Adipose tissue (tissue), 3 donors: Measurements from ENCODE around the gene SHANK1. TPM values are rescaled to one million over a fixed set of nuclear protein-coding genes. Genes with fewer than 3 reads are reported as not detected.
"Not testable (repeated sequence)": the region's sequence is repeated elsewhere in the genome, so short reads cannot be mapped to it uniquely, and the experiment has no call there.

ENCODE experiments used
- H3K27ac ChIP-seq: one replicate; pipeline ENCODE4 v1.5.1; 2013; ENCODE audit warnings: low read depth, low read length
- WGBS, 3 donors: extraction: QIAGEN DNeasy Blood & Tissue Kit; methylation state at CpG; one replicate each; pipeline ENCODE4 v1.1.7; 2013; 5-methylcytosine and 5-hydroxymethylcytosine counted together
- polyA plus RNA-seq, 3 donors: library from polyadenylated mRNA; stranded (reverse); fragments of 200-250 nt; gene quantifications; one replicate each; pipeline ENCODE4 v1.2.3, GENCODE V29; 2013
- donor health status: healthy with polysubstance abuse.
- donor health status: Bipolar disorder and iron deficiency.
- donor health status: healthy.

SHANK1 gene
- polyA plus RNA-seq, 3 donors = 0.02 to 1.1 (median 0.33) TPM

GRCh38 chr19:50632151-50632835 is 87.3 kb downstream of the SHANK1 start:
- WGBS, 3 donors = 73 to 76% (median 73%) methylated on average over 20 of the region's 20 CpGs
- H3K27ac ChIP-seq = no peak overlapping the region

DNA sequence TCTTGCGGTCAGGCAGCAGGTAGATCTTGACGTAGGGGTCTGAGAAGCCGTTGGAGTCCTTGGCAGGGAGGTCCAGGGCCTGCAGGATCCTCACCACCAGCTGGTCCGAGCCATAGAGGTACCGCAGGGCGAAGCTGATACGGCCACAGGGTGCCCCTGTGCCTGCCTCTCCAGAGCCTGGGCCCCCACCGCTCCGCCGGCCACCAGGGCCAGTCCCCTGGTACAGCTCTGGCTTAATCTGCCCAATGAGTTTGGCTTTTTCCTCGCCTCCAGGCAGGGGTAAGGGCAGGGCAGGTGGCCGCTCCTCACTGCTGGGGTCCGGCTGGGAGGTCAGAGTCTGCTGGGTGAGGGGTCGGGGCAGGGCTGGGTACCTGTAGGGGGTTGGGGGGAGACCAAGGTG is 89.8 kb downstream of the SHANK1 start:
- WGBS, 3 donors = 67 to 76% (median 74%) methylated on average over 13 to 14 of the region's 14 CpGs
- H3K27ac ChIP-seq = no peak overlapping the region

GRCh38 chr19:50629194-50629593 is 90.4 kb downstream of the SHANK1 start:
- H3K27ac ChIP-seq = no peak overlapping the region
- 67 to 78% (median 72%) methylated on average over 20 of the region's 20 CpGs for WGBS, 3 donors

DNA sequence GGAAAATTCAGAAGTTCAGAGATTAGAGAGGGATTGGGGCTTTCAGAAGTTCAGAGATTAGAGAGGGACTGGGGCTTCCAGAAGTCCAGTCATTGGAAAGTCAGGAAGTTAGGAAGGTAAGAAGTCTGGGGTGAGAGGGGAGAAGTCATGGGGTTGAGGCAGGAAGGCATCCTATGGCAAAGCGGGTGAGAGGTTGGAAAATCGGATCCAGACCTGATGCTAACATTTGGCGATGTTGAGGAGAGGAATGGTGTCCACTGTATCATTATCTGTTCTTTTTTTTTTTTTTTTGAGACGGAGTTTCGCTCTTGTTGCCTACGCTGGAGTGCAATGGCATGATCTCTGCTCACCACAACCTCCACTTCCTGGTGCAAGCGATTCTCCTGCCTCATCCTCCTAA is 91.1 kb downstream of the SHANK1 start:
- H3K27ac ChIP-seq = no peak overlapping the region
- WGBS, 3 donors = 82 to 88% (median 85%) methylated on average over 7 of the region's 7 CpGs

GRCh38 chr19:50628146-50628545 is 91.5 kb downstream of the SHANK1 start:
- WGBS, 3 donors = 79 to 89% (median 85%) methylated on average over 5 of the region's 5 CpGs
- H3K27ac ChIP-seq = no peak overlapping the region

GRCh38 chr19:50626795-50627194 is 92.8 kb downstream of the SHANK1 start:
- WGBS, 3 donors = 51 to 79% (median 69%) methylated on average over 4 of the region's 4 CpGs

GRCh38 chr19:50626011-50626410 is 93.6 kb downstream of the SHANK1 start:
- 64 to 68% (median 65%) methylated on average over 4 of the region's 4 CpGs for WGBS, 3 donors
- H3K27ac ChIP-seq = no peak overlapping the region

More at GRCh38 chr19:50626795-50627194, 92.8 kb downstream of the SHANK1 start:
- H3K27ac ChIP-seq = no peak overlapping the region

DNA sequence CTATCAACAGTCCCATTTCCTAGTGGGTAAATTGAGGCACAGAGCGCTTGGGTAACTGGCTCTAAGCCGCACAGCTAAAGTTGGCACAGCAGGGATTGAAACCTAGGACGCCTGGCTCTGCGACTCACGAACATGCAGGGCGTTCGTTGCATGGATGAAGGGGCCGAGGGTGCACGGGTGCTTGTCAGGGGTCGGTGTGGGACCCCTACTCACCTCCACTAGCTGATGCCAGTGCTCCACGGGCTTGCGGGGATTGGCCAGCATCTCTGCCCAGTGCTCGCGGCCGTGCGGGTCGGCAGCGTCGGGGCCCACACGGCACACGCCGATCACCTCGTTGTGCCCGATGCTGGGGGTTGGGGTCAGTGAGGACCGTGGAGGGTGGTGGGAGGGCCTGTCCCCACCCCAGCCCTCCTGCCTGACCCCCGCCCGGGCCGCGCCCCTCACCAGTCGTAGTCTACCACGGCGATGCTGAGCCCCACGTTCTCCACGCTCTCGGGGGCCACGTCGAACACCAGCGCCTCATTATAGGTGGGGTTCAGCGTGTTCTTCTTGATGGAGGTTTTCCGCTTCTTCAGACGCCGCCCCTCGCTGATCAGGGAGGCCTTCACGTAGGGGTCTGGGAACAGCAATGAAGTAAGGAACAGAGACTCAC is 94.5 kb downstream of the SHANK1 start:
- WGBS, 3 donors = 83 to 92% (median 91%) methylated on average over 43 to 44 of the region's 44 CpGs
- no peak overlapping the region for H3K27ac ChIP-seq

- H3K27ac ChIP-seq = not testable (repeated sequence)
- 78 to 89% (median 86%) methylated on average over 2 to 4 of the region's 5 CpGs for WGBS, 3 donors
These were observed 99.2 kb downstream of the SHANK1 start for GRCh38 chr19:50620394-50620906.

DNA sequence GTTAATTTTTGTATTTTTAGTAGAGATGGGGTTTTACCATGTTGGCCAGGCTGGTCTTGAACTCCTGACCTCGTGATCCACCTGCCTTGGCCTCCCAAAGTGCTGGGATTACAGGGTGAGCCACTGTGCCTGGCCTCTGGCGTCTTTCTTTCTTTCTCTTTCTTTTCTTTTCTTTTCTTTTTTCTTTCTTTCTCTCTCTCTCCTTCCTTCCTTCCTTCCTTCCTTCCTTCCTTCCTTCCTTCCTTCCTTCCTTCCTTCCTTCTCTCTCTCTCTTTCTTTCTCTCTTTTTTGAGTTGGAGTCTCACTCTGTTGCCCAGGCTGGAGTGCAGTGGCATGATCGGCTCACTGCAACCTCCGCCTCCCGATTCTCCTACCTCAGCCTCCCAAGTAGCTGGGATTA is 100.4 kb downstream of the SHANK1 start:
- not testable (repeated sequence) for H3K27ac ChIP-seq
- 74 to 79% (median 79%) methylated on average over 5 of the region's 5 CpGs for WGBS, 3 donors

DNA sequence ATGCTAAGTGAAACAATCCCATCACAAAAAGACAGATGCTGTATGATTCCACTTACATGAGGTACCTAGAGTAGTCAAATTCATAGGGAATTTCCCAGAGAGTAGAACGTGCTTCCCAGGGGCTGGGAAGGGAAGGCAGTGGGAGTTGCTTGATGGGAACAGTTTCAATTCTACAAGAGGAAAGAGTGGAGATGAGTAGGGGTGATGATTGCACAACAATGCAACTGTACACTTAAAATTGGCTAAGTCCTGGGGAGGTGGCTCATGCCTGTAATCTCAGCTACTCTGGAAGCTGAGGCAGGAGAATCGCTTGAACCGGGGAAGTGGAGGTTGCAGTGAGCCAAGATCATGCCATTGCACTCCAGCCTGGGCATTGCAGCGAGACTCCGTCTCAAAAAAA is 101.2 kb downstream of the SHANK1 start:
- not testable (repeated sequence) for H3K27ac ChIP-seq
- WGBS, 3 donors = 69 to 83% (median 72%) methylated on average over 4 of the region's 5 CpGs

GRCh38 chr19:50612504-50613404 is 106.8 kb downstream of the SHANK1 start:
- H3K27ac ChIP-seq = not testable (repeated sequence)

More at GRCh38 chr19:50612504-50613404, 106.8 kb downstream of the SHANK1 start:
- WGBS, 3 donors = 70 to 83% (median 76%) methylated on average over 11 of the region's 11 CpGs

Other genes starting within 250 kb of the SHANK1 start
- gene EMC10, start 243.3 kb downstream of the SHANK1 start, polyA plus RNA-seq = 10 to 100 TPM; 42.4 to 75.0 (median 69.1) TPM
- gene GARIN5A, start 243.0 kb downstream of the SHANK1 start, polyA plus RNA-seq = 1 to 10 TPM in 2 of 3 donors, under 1 TPM in 1; 0.68 to 2.7 (median 1.8) TPM
- gene JOSD2, start 208.6 kb downstream of the SHANK1 start, polyA plus RNA-seq = 10 to 100 TPM; 34.9 to 61.6 (median 56.8) TPM
- gene ASPDH, start 205.9 kb downstream of the SHANK1 start, polyA plus RNA-seq = under 1 TPM in 1 of 3 donors, not detected in 2; 0.36 TPM
- gene LRRC4B, start 151.4 kb downstream of the SHANK1 start, polyA plus RNA-seq = 1 to 10 TPM in 2 of 3 donors, under 1 TPM in 1; 0.52 to 3.0 (median 1.6) TPM
- under 1 TPM; 0.07 to 0.24 (median 0.11) TPM for gene SYT3, start 79.9 kb downstream of the SHANK1 start, polyA plus RNA-seq
- gene C19orf81, start 70.4 kb downstream of the SHANK1 start, polyA plus RNA-seq = 1 to 10 TPM in 1 of 3 donors, not detected in 2; 1.5 TPM
- gene CLEC11A, start 3.6 kb upstream of the SHANK1 start, polyA plus RNA-seq = 10 to 100 TPM in 1 of 3 donors, 1 to 10 TPM in 2; 4.8 to 11.4 (median 5.3) TPM
- not detected for gene GPR32, start 50.7 kb upstream of the SHANK1 start, polyA plus RNA-seq
- not detected for gene ACP4, start 70.6 kb upstream of the SHANK1 start, polyA plus RNA-seq
- gene KLK1, start 104.0 kb upstream of the SHANK1 start, polyA plus RNA-seq = 1,000 to 10,000 TPM in 1 of 3 donors, under 1 TPM in 1, not detected in 1; 0.92 to 1,524 TPM
- under 1 TPM in 1 of 3 donors, not detected in 2; 0.10 TPM for gene KLK15, start 113.8 kb upstream of the SHANK1 start, polyA plus RNA-seq
- under 1 TPM in 1 of 3 donors, not detected in 2; 0.05 TPM for gene KLK3, start 135.1 kb upstream of the SHANK1 start, polyA plus RNA-seq
- under 1 TPM in 1 of 3 donors, not detected in 2; 0.03 TPM for gene KLK2, start 153.6 kb upstream of the SHANK1 start, polyA plus RNA-seq
- not detected for gene KLK4, start 191.6 kb upstream of the SHANK1 start, polyA plus RNA-seq
- 1 to 10 TPM in 1 of 3 donors, under 1 TPM in 1, not detected in 1; 0.28 to 1.3 TPM for gene KLK5, start 233.2 kb upstream of the SHANK1 start, polyA plus RNA-seq
- under 1 TPM in 2 of 3 donors, not detected in 1; 0.03 to 0.18 TPM for gene KLK6, start 249.8 kb upstream of the SHANK1 start, polyA plus RNA-seq